HCT116 (cell line): ENCODE results near the gene HOXB7. TPM values are rescaled to one million over a fixed set of nuclear protein-coding genes. Genes with fewer than 3 reads are reported as not detected.

Experiments used
- ATAC-seq: fragments of 200-7000 bp; cut with Tn5 transposase; 2 replicates; pipeline ENCODE4 v1.9.1; 2020; ENCODE audit warnings: mild to moderate bottlenecking, moderate library complexity
- BruUV-seq: library from RNA; stranded (reverse); fragments of 400-500 nt; replicated peaks from 2 replicates; lab custom pipeline; 2021; lab: Mats Ljungman, UMichigan
- CTCF ChIA-PET: fragments of 300-600 bp; sonication (Branson Sonifier 250); formaldehyde crosslinking; loops from one replicate; lab custom pipeline; 2021; ENCODE audit warnings: antibody characterized with exemption; lab: Charles Lee
- POLR2A ChIA-PET: fragments of 300-600, 350-600 bp; sonication (Branson Sonifier 250); formaldehyde crosslinking; loops from one replicate; lab custom pipeline; 2021; ENCODE audit warnings: antibody characterized with exemption; lab: Charles Lee
- RAD21 ChIA-PET, 2 experiments: fragments of 300-600 bp; sonication (Branson Sonifier 250); formaldehyde crosslinking; loops; one replicate each; lab custom pipeline; 2023; ENCODE audit warnings: low total read pairs in 2 of 2; ENCODE audit not compliant: uncharacterized antibody in 2 of 2, unreplicated experiment in 2 of 2, low non-redundant PET in 1 of 2; lab: Charles Lee
- DNase-seq: peaks from one replicate; pipeline ENCODE4 v3.0.0-alpha.2; 2010; ENCODE audit warnings: low read depth, low spot score
- H2AFZ ChIP-seq: fragments of 200-600 bp; shearing (Covaris generic), sonication (generic); 2 replicates; pipeline ENCODE4 v1.6.1; 2017; ENCODE audit warnings: low read depth, mixed run types, mixed read lengths, antibody characterized with exemption, low read length; ENCODE audit not compliant: poor library complexity, severe bottlenecking
- H3K27ac ChIP-seq: 2 replicates; pipeline ENCODE4 v1.5.1; 2012; ENCODE audit warnings: low read depth, low read length
- H3K27me3 ChIP-seq: fragments of 200-600 bp; sonication (generic); 2 replicates; pipeline ENCODE4 v1.6.1; 2016; ENCODE audit warnings: mixed run types, low read length, mixed read lengths; ENCODE audit not compliant: insufficient read depth
- H3K36me3 ChIP-seq, 2 experiments: fragments of 200-500 bp in 1 of 2; fragments of 200-600 bp in 1 of 2; sonication (Bioruptor generic) in 1 of 2; sonication (generic) in 1 of 2; 2 replicates each; pipeline versions ENCODE4 v1.5.1 to v1.6.1; 2014 to 2016; ENCODE audit warnings: low read length in 2 of 2, inconsistent platforms in 1 of 2, mixed read lengths in 1 of 2, mixed run types in 1 of 2; ENCODE audit not compliant: insufficient read depth in 2 of 2, control insufficient read depth in 1 of 2
- H3K4me1 ChIP-seq, 2 experiments: fragments of 200-600 bp in 1 of 2; sonication (generic) in 1 of 2; 2 replicates each; pipeline versions ENCODE4 v1.5.1 to v1.6.1; 2012 to 2017; ENCODE audit warnings: low read length in 2 of 2, inconsistent platforms in 1 of 2, mild to moderate bottlenecking in 1 of 2, mixed read lengths in 1 of 2, mixed run types in 1 of 2, moderate library complexity in 1 of 2; ENCODE audit not compliant: insufficient read depth in 2 of 2, control insufficient read depth in 1 of 2
- H3K4me2 ChIP-seq: fragments of 200-600 bp; sonication (generic); 2 replicates; pipeline ENCODE4 v1.6.1; 2017; ENCODE audit warnings: mixed run types, low read length, mixed read lengths
- H3K4me3 ChIP-seq, 2 experiments: fragments of 200-600 bp in 1 of 2; sonication (generic) in 1 of 2; replicated peaks in 1 of 2; 2 replicates each; pipeline ENCODE4 v1.5.1; 2011 to 2016; ENCODE audit warnings: low read length in 2 of 2, control low read depth in 1 of 2, low read depth in 1 of 2, mild to moderate bottlenecking in 1 of 2, mixed read lengths in 1 of 2, mixed run types in 1 of 2
- H3K79me2 ChIP-seq: fragments of 200-600 bp; sonication (generic); 2 replicates; pipeline ENCODE4 v1.6.1; 2017; ENCODE audit warnings: mild to moderate bottlenecking, mixed run types, low read length, moderate library complexity, mixed read lengths; ENCODE audit not compliant: insufficient read depth
- H3K9ac ChIP-seq: fragments of 200-600 bp; sonication (generic); 2 replicates; pipeline ENCODE4 v1.6.1; 2016; ENCODE audit warnings: low read length, mixed read lengths
- H3K9me2 ChIP-seq: fragments of 200-600 bp; sonication (generic), shearing (Covaris generic); 2 replicates; pipeline ENCODE4 v1.6.1; 2017; ENCODE audit warnings: mixed run types, mild to moderate bottlenecking, moderate library complexity; ENCODE audit not compliant: insufficient read depth
- H3K9me3 ChIP-seq, 2 experiments: fragments of 200-500 bp in 1 of 2; fragments of 200-600 bp in 1 of 2; sonication (Bioruptor generic) in 1 of 2; sonication (generic) in 1 of 2; 2 replicates each; pipeline ENCODE4 v1.6.1; 2014 to 2017; ENCODE audit warnings: low read length in 2 of 2, mixed read lengths in 2 of 2, inconsistent platforms in 1 of 2, low read depth in 1 of 2, mild to moderate bottlenecking in 1 of 2, mixed run types in 1 of 2, moderate library complexity in 1 of 2; ENCODE audit not compliant: control insufficient read depth in 1 of 2, insufficient read depth in 1 of 2
- H4K20me1 ChIP-seq: fragments of 200-600 bp; sonication (generic), shearing (Covaris generic); 2 replicates; pipeline ENCODE4 v1.6.1; 2017; ENCODE audit warnings: mixed run types, mild to moderate bottlenecking, moderate library complexity; ENCODE audit not compliant: insufficient read depth
- CBX3 ChIP-seq: IDR thresholded peaks from 2 replicates; pipeline ENCODE4 v1.6.1; 2012; ENCODE audit warnings: low read depth
- CEBPB ChIP-seq: IDR thresholded peaks from 2 replicates; pipeline ENCODE4 v1.6.1; 2012; ENCODE audit warnings: low read depth
- ELF1 ChIP-seq: IDR thresholded peaks from 2 replicates; pipeline ENCODE4 v1.6.1; 2012; ENCODE audit warnings: low read depth, borderline replicate concordance
- FOSL1 ChIP-seq: IDR thresholded peaks from 2 replicates; pipeline ENCODE4 v1.6.1; 2012; ENCODE audit warnings: low read depth
- JUND ChIP-seq: IDR thresholded peaks from 2 replicates; pipeline ENCODE4 v1.6.1; 2012
- POLR2A ChIP-seq: IDR thresholded peaks from 2 replicates; pipeline ENCODE4 v1.7.0; 2011; ENCODE audit warnings: borderline replicate concordance; ENCODE audit not compliant: insufficient read depth, insufficient read length; ENCODE audit errors: extremely low read depth
- SP1 ChIP-seq: IDR thresholded peaks from 2 replicates; pipeline ENCODE4 v1.6.1; 2012; ENCODE audit warnings: low read depth
- YY1 ChIP-seq: IDR thresholded peaks from 2 replicates; pipeline ENCODE4 v1.6.1; 2011; ENCODE audit warnings: low read length, low read depth, moderate library complexity, mild to moderate bottlenecking; ENCODE audit not compliant: insufficient replicate concordance; ENCODE audit errors: extremely low read depth
- ZBTB33 ChIP-seq: IDR thresholded peaks from 2 replicates; pipeline ENCODE4 v1.6.1; 2011; ENCODE audit warnings: mild to moderate bottlenecking, low read length, moderate library complexity; ENCODE audit not compliant: insufficient replicate concordance; ENCODE audit errors: extremely low read depth
- ZFX ChIP-seq: fragments of 450-650 bp; IDR thresholded peaks from 2 replicates; pipeline ENCODE4 v1.6.1; 2017
- ZNF274 ChIP-seq: fragments of 200-500 bp; sonication (Bioruptor generic); IDR thresholded peaks from 2 replicates; pipeline ENCODE4 v1.6.1; 2014; ENCODE audit warnings: mild to moderate bottlenecking, low read depth, low read length, inconsistent platforms
- intact Hi-C: fragments of 100-400 bp; cut with micrococcal nuclease; formaldehyde crosslinking; loops from 2 replicates; pipeline ENCODE4 v1.10.0; 2022
- total RNA-seq: library from RNA; stranded (reverse); gene quantifications from one replicate; pipeline ENCODE4 v1.2.1, GENCODE V29; 2021; ENCODE audit not compliant: unreplicated experiment
- TF ChIP-seq, protein P1 (sequence below): IDR thresholded peaks from 2 replicates; pipeline ENCODE4 v1.6.1; 2012

The HOXB7 gene
- total RNA-seq, 1 experiment from 2014 or later, result 33.6 TPM

GRCh38 chr17:48567646-48568354 lies 43.0 kb downstream of the HOXB7 start:
- ChIA-PET POLR2A (no interaction called here), RAD21 (no interaction called here)
- H3K4me1 ChIP-seq, result no peaks in the 10 kb centered on the region
- ATAC-seq (no peak), DNase-seq (no peak)
- no peaks in the 10 kb centered on the region for H3K9me3 ChIP-seq
- peaks cover 53% of the 10 kb centered on the region for H3K79me2 ChIP-seq
- H3K4me2 ChIP-seq, result no peak overlapping the region
- intact Hi-C loops, result no loop called here
- H3K27ac ChIP-seq, result no peak overlapping the region
- no peaks in the 10 kb centered on the region for H3K27me3 ChIP-seq
- no peak overlapping the region for H2AFZ ChIP-seq
- H3K9me2 ChIP-seq, result no peaks in the 10 kb centered on the region
- H3K4me3 ChIP-seq, result no peak overlapping the region
- no peak overlapping the region for H3K9ac ChIP-seq
- no peaks in the 10 kb centered on the region for H4K20me1 ChIP-seq
- BruUV-seq, result no TSS peak
- TF ChIP-seq ELF1 (no peak), FOSL1 (no peak), CEBPB (no peak), JUND (no peak), POLR2A (no peak), ZBTB33 (no peak), YY1 (no peak), CBX3 (no peak), ZNF274 (no peak), SP1 (no peak), ZFX (no peak)
- TF ChIP-seq, protein P1, sequence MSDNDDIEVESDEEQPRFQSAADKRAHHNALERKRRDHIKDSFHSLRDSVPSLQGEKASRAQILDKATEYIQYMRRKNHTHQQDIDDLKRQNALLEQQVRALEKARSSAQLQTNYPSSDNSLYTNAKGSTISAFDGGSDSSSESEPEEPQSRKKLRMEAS, result no peak
- TF ChIP-seq, all 23 proteins: peak for 0
- H3K36me3 ChIP-seq, result no peaks in the 10 kb centered on the region; a peak in 1 of 4 replicates
- CTCF ChIA-PET, result no interaction called here
